Measurements from ENCODE around the gene HTR2C.
"Not testable (repeated sequence)": the region's sequence is repeated elsewhere in the genome, so short reads cannot be mapped to it uniquely, and the experiment has no call there.

HTR2C gene

GRCh38 chrX:114715096-114715495 lies 131.2 kb downstream of the HTR2C start:
- no peak for DNase-seq

GRCh38 chrX:114717921-114718320 lies 134.0 kb downstream of the HTR2C start:
- no peak for DNase-seq

- DNase-seq = no peak
These were observed 182.7 kb downstream of the HTR2C start for GRCh38 chrX:114766541-114766940.

GRCh38 chrX:114774691-114775090 lies 190.8 kb downstream of the HTR2C start:
- no peak for DNase-seq

- DNase-seq = no peak
These were observed 199.0 kb downstream of the HTR2C start for GRCh38 chrX:114782925-114783324.

GRCh38 chrX:114787061-114787460 lies 203.2 kb downstream of the HTR2C start:
- DNase-seq = no peak

- DNase-seq = no peak
These were observed 213.6 kb downstream of the HTR2C start for GRCh38 chrX:114797494-114797893.

GRCh38 chrX:114798907-114799306 lies 215.0 kb downstream of the HTR2C start:
- DNase-seq = no peak

GRCh38 chrX:114800719-114801118 lies 216.8 kb downstream of the HTR2C start:
- DNase-seq = no peak

GRCh38 chrX:114819509-114819908 lies 235.6 kb downstream of the HTR2C start:
- DNase-seq = no peak

GRCh38 chrX:114841051-114841450 lies 257.2 kb downstream of the HTR2C start:
- no peak for DNase-seq

- DNase-seq = no peak
These were observed 258.3 kb downstream of the HTR2C start for GRCh38 chrX:114842181-114842580.

GRCh38 chrX:114889481-114889880 lies 305.6 kb downstream of the HTR2C start:
- no peak for DNase-seq

- DNase-seq = no peak
These were observed 319.7 kb downstream of the HTR2C start for GRCh38 chrX:114903618-114904017.

- no peak for DNase-seq
These were observed 321.4 kb downstream of the HTR2C start for GRCh38 chrX:114905251-114905650.

- DNase-seq = no peak
These were observed 323.2 kb downstream of the HTR2C start for GRCh38 chrX:114906984-114907510.

- no peak for DNase-seq
These were observed 340.5 kb downstream of the HTR2C start for GRCh38 chrX:114924423-114924822.

GRCh38 chrX:114924856-114925255 lies 341.0 kb downstream of the HTR2C start:
- no peak for DNase-seq

- no peak for DNase-seq
These were observed 346.3 kb downstream of the HTR2C start for GRCh38 chrX:114930227-114930626.

- DNase-seq = no peak
These were observed 348.7 kb downstream of the HTR2C start for GRCh38 chrX:114932550-114932949.

GRCh38 chrX:114933291-114933690 lies 349.4 kb downstream of the HTR2C start:
- DNase-seq = not testable (repeated sequence)

GRCh38 chrX:114937090-114937489 lies 353.2 kb downstream of the HTR2C start:
- DNase-seq = not testable (repeated sequence)

- DNase-seq = no peak
These were observed 368.8 kb downstream of the HTR2C start for GRCh38 chrX:114952696-114953095.
